T-helper 1 cell (primary cell): Measurements from ENCODE around the gene CIB1.
A peak's percentile ranks its signal among the peaks of the same experiment; 100 is the strongest.
"Not testable (repeated sequence)": the region's sequence is repeated elsewhere in the genome, so short reads cannot be mapped to it uniquely, and the experiment has no call there.

ENCODE experiments used
- DNase-seq, 5 donors: peaks; one replicate each; pipeline ENCODE4 v3.0.0-alpha.2; 2012 to 2020
- total RNA-seq, 4 donors: gene quantifications; one replicate each; lab custom pipeline; 2026; lab: John Stamatoyannopoulos, UW

Gene CIB1
- 197 to 364 (median 278) reads per million in 4 donors for total RNA-seq

DNA sequence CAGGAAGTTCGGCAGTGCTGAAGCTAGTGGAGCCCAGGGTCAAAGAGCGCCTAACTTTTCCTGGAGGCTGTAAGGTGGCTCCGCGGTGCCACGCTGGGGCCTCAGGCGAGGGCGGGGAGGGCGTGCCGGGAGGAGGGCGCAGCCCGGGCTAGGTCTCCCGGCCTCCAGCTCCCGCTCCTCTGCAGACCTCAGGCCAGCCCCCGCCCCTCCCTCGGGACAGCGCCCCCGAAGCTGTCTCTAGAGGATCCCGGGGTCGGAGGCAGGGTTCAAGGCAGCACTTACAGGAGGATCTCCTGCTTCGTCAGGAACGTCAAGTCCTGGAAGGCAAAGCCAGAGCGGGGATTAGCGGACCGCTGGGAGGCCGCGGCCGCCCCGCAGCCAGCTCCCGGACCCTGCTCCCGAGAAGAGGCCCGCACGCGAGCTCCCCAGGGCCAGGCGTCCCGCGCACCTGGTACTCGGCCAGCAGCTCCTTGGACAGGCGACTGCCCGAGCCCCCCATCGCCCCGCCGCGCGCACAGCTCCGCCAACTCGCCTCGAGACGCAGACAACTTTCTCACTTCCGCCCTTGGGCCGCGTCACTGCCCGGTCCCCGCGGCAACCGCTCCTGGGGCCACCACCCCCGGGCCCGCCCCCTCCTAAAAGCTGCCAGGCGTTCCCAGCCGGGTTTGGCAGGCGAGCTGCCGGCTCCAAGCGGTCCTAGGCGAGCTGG is at the start of gene CIB1:
Gene CIB1 (minus strand): TSS at position 555 of the 709 bp plus-strand sequence. CDS start 56 bp downstream, at position 499.
- peak; percentile 40 to 98 (median 96) for DNase-seq

DNA sequence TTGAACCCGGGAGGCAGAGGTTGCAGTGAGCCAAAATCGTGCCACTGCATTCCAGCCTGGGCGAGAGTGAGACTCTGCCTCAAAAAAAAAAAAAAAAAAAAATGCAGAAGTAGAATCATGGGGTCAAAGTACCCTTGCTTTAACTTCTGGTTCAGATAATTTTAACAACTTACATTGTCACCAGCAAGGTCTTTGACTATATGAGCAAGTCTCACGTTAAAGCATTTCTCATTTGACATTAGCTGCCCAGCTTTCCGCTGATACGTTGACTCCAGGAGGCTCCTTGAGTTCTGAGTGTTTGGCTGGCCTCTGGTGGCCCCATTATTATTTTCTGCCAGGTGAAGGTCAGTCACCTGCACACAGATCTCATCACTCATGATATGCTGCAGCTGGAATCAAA is 47.9 kb upstream of the CIB1 start:
- DNase-seq = not testable (repeated sequence)

DNA sequence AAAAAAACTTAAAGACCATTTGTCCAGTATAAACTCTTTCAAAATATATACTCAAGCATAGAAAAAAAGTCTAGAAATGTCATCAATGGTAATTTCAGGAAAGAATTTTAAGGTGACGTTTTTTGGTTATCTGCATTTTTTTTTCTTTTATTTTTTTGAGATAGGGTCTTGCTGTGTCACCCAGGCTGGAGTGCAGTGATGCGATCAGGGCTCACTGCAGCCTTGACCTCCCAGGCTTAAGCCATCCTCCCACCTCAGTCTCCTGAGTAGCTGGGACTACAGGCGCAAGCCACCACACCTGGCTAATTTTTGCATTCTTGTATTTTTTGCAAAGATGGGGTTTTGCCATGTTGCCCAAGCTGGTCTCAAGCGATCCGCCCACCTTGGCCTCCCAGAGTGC is 47.0 kb upstream of the CIB1 start:
- DNase-seq = not testable (repeated sequence)

DNA sequence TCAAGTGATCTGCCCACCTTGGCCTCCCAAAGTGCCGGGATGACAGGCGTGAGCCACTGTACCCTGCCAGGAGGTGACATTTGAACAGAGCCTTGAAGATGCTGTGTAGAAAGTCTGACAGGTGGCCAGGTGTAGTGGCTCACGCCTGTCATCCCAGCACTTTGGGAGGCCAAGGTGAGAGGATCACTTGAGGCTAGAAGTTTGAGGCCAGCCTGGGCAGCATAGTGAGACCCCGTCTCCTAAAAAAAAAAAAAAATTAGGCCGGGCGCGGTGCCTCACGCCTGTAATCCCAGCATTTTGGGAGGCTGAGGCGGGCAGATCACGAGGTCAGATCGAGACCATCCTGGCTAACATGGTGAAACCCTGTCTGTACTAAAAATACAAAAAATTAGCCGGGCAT is 44.7 kb upstream of the CIB1 start:
- DNase-seq = not testable (repeated sequence)

DNA sequence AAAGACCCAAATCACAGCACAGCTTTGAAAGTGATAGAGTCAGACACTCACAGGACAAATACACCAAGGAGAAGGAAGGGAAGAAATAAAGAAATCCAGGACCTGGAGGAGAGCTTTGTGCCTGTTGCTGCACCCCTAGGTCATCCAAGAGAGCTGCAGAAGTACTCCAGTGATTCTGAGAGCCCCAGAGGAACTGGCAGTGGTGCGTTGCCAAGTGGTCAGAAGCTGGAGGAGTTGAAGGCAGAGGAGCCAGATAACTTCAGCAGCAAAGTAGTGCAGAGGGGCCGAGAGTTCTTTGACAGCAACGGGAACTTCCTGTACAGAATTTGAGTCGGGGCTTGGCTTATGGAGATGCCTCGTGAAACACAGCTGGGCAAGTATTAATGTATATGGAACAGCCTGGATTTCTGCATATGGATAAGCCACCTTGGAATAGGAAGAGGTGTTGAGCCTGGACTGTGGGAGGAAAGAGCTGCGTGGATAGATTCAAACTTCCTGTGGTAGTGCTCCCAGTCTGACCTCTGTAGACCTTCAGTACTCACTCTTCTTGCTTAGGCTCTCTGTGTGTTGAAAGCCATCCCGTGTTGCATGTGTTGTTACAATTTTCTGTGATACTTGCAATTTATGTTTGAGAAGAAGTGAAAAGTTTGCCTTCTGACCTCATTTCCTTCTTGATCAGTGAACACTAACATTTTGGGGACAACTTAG is 37.9 kb upstream of the CIB1 start:
- DNase-seq = no peak

DNA sequence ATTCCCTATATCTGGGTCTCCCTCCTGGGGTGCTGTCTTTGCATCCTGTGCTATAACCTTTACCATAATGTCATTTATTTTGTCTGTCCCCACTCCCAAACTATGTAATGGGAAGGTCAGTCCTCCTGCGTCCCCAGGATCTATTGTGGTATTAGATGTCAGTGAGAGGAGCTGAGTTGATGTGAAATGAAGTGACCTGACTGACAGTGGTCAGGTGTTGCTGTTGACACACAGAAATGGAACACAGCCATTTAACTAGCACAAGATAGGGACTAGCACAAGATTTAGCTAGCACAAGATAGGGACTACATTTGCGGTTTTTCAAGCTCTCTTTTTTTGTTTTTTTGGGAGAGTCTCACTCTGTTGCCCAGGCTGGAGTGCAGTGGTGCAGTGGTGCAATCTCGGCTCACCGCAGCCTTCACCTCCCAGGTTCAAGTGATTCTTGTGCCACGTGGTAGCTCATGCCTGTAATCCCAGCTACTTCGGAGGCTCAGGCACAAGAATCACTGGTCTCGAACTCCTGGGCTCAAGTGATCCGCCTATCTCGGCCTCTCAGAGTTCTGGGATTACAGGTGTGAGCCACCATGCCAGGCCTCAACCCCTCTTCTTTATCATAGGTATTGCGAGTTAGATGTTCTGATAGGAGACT is 36.9 kb upstream of the CIB1 start:
- DNase-seq = no peak

DNA sequence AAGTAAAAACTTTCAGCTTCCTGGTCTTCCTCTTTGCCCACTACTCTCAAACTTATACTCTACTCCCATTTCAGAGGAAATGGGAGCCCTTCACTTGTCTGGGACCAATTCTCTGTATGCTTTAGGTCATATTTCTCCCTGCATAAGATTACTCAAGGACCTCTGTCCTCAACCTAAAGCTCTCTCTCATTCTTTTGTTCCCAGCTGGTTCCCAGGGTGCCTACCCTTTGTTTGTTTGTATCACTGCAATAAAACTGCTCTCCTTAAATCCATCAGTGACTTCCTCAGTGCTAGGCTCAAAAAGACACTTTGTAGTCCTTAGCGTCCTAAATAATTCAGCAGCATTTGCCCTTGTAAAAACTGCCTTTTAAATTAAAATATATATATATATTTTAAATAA is 34.7 kb upstream of the CIB1 start:
- no peak for DNase-seq

DNA sequence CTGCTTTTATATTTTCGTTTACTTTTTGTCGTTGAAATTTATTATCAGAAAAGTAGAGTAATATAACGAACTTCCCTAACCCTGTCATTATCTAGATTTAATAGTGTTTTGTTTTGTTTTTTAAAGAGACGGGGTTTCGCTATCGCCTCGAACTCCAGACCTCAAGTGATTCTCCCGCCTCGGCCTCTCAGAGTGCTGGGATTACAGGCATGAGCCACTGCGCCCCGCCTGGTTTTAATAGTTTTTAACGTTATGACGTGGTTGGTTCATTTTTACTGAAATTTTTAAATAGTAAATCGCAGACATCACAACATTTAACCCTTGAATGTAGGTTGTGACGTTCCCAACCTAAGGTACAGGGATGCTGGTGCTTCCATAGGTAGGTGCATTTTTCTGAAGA is 32.7 kb upstream of the CIB1 start:
- peak in 2 of 5 donors; percentile 26 to 27 for DNase-seq

DNA sequence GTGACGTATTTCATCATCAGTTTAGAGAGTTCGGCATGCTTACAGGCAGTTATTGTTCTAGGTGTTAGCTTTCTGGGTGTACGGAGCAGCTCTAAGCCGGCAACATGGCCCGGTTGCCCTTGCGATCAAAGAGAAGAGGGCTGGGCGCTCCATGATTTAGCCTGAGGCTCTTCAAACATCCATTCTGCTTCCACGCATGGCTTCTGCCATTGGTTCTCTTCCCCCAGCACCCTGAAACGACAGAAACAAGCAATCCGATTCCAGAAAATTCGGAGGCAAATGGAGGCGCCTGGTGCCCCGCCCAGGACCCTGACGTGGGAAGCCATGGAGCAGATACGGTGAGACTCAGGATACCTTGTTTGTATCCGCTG is 32.3 kb upstream of the CIB1 start:
- peak in 4 of 5 donors; percentile 20 to 50 (median 33) for DNase-seq

DNA sequence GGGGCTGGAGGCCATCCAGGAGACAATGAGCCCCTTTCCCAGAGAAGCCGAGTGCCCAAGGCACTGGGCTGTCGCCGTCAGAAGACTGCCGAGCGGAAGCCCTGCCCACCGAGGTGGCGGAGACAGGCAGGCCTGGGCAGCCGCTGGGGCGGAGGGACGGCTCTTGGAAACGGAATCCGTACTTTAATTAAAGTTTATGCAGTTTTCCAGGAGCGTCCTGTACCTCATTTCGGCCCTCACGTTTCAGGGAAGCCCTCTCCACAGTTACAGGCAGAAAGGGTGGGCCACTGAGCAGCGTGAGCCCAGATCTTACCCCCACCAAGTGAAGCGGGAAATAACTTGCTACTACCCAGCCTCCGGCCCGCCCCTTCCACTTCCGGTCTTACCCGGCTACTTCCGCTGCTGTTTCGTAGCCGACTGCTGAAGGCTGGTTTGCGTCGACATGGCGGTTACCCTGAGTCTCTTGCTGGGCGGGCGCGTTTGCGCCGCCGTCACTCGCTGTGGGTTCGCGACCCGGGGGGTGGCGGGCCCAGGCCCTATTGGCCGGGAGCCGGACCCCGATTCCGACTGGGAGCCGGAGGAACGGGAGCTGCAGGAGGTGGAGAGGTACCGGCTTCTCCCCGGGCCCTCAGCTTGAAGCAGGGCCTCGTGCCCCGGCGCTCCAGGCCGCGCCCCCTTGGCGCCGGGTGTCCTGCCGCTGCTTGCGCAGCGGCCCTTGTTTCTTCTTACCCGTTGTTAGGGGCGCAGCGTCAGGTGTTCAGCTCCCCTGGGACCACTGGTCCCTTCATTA is 31.7 kb upstream of the CIB1 start, which contains the start of gene NGRN:
Gene NGRN (plus strand): TSS at position 402 of the 790 bp plus-strand sequence. CDS start 41 bp downstream, at position 443.
- peak; percentile 74 to 93 (median 83) for DNase-seq

DNA sequence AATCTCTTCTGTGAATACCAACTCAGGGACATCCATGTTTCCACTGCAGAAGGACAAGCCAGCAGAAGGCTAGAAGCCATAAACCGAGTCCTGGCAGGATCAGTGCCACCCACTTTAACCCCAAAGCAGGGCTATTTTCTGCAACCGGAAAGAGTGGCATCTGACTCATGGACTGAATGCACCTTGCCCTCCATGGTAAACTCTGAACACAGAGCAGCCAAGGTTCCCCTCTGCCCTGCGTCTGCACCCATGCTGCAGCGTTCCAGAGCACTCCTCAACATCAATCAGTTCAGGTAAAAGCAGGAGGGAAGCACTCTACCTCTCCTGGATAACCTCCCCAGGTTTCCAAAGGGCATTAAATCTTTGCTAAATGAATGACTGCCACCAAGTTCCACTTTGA is 30.9 kb upstream of the CIB1 start:
- peak in 1 of 5 donors; percentile 63 for DNase-seq

DNA sequence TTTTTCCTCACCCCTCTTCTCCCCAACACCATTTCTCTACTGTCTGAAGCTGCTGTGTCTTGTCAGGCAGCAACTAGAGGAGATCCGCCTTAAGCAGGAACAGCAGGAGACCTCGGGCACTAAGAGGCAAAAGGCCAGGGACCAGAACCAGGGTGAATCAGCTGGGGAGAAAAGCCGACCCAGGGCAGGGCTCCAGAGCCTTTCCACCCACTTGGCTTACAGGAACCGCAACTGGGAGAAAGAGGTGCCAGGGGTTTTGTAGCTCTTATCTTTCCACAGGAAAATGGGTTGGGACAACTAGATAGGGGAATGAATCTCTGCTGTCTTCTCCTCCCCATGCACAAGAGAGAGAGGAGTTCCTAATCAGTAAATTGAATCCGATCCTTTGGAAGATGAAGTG is 28.7 kb upstream of the CIB1 start:
- DNase-seq = no peak

DNA sequence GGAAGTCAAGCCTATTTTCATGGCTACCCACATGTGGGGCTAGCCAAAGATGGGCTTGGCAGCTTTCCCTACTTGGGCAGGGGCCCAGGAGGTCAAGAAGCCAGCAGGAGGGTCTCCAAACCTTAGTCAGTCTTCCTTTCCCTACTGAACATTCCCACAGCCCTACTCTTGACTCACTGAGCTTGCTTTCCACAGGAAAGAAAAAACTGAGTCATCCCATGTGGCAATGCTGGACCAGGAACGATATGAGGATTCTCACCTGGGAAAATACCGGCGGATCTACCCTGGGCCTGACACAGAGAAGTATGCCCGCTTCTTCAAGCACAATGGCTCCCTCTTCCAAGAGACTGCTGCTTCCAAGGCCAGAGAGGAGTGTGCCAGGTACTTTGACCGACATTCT is 28.1 kb upstream of the CIB1 start:
- no peak for DNase-seq

DNA sequence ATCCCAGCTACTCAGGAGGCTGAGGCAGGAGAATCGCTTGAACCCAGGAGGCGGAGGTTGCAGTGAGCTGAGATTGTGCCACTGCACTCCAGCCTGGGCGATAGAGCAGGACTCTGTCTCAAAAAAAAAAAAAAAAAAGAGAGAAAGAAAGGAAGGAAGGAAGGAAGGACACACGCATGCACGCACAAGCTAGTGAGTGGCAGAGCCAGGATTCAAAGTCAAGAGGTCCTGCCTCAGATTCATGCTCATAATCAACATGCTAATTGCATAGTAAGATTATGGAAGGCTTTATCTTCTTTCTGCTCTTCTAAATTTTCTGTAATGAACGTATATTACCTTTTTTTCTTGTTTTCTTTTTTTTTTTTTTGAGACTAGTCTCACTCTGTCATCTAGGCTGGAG is 27.0 kb upstream of the CIB1 start:
- DNase-seq = not testable (repeated sequence)

DNA sequence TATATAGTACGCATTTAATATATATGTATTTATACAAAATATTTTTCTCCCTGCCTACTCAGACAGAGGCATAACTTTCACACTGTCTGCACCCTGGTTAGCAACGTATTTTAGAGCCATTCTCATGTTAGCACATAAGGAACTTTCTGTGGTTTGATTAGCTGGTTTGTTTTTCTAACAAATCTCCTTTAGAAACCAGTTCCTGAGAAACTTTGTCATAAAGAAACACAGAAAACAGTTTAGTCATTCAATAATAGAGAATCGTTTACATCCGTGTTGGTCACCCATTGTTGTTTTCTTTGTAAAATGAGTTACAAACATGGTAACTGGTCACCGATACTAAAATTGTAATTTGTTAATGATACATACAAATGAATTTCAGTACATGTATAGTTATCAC is 25.8 kb upstream of the CIB1 start:
- peak in 1 of 5 donors; percentile 65 for DNase-seq

DNA sequence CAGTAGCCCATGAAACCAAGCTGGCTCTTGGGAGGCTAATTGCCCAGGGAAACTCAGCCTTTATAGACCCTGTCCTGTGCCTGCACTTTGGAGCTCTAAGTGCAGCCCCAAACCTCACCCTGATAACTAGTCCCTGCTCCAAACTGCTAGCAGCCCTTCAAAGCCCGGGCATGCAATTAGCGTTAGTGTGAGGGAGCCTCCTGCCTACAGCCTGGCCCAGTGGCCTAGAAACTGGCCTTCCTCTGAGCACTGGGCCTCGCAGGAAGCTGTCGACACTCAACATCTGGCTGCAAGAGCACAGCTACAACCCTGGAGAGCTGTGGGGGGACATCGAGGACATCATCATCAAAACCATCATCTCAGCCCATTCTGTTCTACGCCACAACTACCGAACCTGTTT is 24.0 kb upstream of the CIB1 start:
- DNase-seq = no peak

DNA sequence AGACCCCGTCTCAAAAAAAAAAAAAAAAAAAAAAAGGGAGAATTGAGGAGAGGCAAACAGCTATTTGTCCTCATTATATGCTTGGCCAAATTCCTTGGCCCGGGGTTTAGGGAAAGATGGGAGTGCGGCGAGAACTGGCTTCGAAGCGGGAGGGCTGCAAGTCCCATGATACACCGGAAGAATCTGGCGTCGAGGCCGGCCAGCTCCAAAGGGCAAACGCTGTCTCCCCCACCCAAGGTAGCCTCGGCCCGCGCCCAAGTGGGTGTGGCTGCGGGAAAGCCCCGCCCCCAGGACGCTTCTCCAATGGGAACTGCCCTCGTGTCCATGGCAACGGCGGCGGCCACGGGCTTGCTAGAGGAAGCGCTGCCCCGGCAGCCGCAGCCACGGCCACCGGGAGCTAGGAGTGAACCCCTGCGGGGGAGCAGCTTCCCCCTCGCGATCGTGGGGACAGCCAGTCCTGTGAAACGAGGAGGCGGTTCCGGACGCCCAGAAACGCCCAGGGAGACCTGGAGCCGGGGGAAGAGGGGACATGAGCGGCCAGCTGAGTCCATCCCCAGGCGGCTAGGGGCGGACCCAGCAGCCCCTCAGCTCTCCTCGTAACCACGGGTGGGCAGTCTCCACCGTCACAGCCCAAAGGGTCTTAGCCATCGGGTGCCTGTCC is 15.6 kb upstream of the CIB1 start, which contains the start of gene TTLL13:
Gene TTLL13 (plus strand): TSS at position 354 of the 661 bp plus-strand sequence. CDS start 1,075 bp downstream, outside the sequence.
- DNase-seq = peak in 2 of 5 donors; percentile 64 to 66

DNA sequence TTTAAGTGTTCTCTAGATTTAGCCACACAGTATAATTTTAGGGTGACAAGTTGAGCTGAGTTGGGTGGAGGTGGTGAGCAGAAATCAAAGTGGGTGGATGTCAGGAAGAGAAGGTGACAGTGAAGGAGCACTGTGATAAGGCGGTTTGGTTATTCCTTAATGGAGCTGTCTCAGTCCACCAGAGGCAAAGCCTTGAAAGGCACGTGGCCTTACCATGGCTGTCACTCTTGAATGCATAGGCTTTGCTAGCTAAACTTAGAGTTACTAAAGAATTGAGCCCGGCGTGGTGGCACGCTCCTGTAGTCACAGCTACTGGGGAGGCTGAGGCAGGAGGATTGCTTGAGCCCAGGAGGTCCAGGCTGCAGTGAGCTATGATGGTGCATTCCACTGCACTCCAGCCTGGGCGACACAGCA is 15.1 kb upstream of the CIB1 start:
- no peak for DNase-seq

DNA sequence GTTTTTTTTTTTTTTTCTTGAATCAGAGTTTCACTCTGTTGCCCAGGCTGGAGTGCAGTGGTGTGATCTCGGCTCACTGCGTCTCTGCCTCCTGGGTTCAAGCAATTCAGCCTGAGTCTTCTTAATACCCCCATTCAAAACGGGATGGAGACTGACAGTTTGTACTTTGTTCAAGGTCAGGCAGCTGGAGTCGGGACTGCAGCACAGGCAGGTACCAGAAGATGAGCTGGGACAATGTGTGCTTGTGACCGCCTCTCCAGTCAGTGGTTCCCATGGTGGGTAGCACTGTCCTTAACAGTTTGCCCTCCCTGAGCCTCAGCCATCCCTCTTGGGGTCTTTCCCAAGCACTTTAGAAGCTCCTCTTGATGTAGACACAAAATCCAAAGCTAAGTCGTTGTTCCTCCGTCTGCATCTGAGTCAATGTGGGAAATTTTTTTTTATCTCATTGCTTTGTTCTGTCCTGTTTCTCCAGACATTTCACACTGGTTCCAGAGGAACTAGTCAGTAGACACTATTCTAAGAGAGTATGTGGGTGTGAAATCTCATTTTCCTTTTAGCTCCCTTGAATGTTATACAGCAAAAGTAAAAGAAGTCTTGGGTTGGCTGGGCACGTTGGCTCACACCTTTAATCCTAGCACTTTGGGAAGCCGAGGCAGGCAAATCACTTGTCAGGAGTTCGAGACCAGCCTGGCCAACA is 10.3 kb upstream of the CIB1 start:
- DNase-seq = no peak

DNA sequence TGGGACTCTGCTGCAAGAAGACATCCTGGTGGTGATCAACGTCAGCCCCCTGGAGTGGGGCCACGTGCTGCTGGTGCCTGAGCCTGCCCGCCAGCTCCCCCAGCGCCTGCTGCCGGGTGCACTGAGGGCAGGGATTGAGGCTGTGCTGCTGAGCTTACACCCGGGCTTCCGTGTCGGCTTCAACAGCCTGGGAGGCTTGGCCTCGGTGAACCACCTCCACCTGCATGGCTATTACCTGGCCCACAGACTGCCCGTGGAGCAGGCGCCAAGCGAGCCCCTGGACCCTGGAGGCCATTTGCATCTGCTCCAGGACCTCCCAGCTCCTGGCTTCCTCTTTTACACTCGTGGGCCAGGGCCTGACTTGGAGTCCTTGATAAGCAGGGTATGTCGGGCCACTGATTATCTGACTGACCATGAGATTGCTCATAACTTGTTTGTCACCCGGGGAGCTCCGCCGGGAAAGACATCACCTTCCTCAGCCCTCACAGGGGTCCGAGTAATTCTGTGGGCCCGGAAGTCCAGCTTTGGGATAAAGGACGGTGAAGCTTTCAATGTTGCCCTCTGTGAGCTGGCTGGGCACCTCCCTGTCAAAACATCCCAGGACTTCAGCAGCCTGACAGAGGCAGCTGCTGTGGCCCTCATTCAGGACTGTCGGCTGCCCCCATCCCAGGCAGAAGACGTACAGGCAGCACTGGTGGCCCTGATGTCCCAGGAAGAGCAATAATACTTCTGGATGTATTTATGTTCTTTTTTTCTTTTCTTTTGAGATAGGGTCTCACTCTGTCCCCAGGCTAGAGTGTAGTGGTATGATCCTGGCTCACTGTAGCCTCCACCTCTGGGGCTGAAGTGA is 7.8 kb upstream of the CIB1 start:
- no peak for DNase-seq
